Raji (cell line): ENCODE data around the gene NACAD.

Experiments used
- POLR2A ChIP-seq: IDR thresholded peaks from 2 replicates; pipeline ENCODE4 v1.6.1; 2011; ENCODE audit warnings: low read depth, low read length, control low read depth; ENCODE audit not compliant: insufficient read depth

NACAD gene

DNA sequence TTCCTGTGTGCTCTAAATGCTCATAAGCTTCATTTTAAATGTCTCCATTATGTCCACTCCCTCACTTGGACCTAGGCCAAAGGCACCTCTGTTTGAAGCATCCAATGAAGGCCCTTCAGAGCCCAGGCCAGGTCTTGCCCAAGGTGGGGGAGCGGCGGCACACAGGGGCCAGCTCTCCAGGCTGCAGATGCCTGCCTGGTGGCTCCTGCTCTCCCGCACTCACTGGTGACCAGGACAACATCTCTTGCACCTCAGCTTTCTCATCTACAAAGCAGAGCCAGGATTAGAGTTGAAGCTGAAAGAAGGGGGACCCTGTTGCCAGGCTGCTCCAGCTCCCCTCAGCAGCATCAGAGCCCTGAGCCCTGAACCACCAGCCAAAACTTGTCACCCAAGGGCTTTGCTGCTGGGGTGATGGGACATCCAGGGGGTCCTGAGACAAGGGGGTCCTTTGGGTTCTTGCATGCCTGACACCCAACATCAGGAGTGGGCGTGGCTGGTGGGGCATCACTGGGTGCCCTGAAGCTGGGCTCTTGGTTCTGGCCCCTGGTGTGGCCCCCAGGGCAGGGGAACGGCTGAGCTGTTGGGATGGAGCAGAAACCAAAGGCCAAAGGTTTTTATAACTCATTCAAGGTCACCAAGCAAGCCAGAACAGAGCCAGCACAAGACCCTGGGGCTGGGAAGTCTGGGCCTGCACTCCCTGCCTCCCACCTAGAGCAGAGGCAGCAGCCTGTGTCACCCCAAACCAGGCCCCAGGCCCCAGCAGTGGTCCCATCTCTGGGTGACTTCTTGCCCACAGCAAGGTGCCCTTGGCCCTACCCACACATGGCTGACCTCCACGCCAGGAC is 1.2 kb downstream of the NACAD start:
- no peak for TF ChIP-seq POLR2A

DNA sequence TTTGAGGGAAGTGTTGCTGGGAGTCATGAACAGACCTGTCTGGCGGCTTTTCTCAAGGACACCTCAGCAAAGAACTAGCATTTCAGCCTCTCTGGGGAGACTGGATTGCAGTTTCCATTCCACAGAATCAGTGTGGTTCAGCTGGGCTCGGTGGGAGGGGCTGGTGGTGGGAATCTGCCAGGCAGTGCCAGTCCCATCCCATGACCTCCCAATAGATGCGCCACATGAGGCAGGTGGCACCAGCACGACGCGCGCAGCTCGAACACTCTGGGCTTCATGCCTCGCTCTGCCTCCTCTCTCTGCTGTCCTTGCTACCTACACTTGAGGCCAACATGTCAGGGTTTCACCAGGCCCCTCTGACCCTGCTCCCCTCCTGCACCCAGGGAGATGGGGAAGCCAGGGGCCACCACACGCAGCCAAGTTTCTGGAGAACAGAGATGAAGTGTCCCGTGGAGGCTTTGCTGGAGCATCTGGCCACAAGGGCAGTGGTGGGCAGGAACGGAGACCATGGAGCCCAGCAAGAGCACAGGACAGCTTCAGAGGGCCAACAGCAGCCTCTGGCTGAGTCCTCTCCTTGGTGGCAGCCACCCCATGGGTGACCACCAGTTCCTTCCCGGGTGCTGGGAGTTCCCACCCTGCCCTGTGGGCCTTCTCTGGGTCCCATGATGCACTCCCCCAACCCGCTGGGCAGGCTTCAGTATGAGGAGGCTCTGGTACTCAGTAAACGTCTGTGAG is 2.3 kb downstream of the NACAD start:
- TF ChIP-seq POLR2A, result no peak

DNA sequence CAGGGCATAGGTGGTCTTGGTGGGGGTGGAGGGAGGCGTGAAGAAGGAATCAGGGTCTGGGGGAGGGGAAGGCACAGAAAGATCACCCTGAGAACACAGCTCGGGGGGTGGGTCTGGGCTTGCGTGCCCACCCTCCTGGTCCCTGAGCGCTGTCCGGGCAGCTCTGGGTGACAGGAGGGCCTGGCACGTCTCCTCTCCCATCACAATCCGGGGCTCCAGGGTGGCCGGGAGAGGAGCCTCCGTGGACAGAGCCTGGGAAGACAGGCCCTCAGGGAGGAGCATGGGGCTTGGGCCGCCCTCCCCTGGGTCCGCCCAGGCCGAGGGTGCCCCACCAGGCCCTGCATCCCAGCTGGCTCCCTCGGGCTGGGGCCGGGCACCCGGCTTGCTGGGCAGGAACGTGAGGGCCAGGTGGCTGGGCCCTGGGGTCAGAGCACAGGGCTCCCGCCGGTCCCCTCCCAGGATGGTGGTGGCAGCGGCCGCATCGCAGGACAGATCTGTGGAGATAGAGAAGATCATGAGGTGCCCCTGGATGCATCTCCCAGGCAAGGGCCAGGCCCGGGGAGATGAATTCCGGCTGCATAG is 3.1 kb downstream of the NACAD start:
- no peak for TF ChIP-seq POLR2A

DNA sequence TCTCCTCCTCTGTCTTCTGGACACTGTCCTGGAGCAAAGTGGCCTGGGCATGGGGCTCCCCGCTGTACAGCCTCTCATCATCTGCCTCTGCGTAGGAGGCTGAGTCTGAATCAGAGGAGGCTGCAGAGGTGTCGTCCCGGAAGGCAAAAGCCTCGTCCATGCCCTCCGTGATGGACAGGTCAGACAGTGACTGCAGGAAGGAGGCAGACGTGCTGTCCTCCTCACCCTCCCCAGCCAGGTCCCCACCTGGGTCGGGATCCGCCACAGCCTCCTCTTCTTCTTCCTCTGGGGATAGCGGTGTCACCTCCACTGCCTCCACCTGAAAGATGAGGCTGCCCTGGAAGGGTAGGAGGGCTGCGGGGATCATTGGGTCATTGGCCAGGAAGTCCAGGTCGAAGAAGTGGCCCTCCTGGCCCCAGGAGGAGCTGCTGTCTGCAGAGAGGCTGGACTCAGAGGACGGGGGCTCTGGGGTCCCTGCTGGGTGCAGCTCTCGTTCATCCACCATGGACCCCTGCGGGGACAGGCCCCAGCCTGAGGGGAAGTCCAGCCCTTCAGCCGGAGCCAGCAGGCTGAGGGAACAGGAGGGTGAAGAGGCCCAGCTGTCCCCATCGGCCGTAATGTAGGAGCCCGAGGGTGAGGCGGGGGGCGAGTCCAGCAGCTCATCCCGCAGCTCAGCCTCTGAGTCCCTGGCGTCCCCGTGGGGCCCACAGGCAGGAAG is 3.7 kb downstream of the NACAD start:
- no peak for TF ChIP-seq POLR2A

DNA sequence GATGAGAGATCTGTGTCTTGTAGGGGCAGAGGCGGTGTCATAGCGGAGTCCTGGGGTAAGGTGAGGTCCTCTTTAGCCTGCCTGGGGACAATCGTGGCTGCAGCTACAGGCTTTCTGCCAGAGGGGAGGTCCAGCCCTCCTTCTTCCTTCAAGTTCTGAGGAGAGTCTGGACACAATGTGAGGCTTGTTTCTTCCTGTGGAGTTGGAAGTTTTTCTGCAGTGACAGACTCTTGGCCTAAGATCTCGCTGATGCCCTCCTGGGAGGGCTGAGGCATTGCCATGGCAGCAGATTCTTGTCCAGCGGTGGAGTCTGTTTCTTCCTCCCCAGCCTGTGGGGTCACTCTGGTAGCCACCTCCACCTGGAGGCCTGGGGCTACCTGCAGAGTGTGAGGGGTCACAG is 4.4 kb downstream of the NACAD start:
- TF ChIP-seq POLR2A, result no peak

DNA sequence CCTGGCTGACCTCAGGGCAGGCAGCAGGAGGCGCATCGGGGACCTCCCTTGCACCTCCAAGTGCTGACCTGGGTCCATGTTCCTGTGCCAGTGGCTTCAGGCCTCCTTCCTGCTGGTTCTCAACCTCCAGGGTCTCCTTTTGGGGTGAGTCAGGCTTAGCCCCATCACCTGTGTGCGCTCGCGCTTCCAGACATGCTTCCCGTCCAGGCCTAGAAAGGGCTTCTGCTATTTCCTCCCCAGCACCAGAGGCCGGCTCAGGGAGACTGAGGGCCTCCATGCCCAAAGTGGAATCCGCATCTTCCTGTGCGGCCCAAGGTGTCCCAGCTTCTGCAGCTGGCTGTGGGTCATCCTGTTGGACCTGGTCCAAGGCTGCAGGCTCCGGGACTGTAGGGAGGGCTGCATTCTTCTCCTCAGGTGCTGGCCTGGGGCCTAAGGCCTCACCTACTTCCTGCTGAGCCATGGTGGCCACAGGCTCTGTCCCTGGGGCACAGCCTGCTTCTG is 5.9 kb downstream of the NACAD start:
- no peak for TF ChIP-seq POLR2A

DNA sequence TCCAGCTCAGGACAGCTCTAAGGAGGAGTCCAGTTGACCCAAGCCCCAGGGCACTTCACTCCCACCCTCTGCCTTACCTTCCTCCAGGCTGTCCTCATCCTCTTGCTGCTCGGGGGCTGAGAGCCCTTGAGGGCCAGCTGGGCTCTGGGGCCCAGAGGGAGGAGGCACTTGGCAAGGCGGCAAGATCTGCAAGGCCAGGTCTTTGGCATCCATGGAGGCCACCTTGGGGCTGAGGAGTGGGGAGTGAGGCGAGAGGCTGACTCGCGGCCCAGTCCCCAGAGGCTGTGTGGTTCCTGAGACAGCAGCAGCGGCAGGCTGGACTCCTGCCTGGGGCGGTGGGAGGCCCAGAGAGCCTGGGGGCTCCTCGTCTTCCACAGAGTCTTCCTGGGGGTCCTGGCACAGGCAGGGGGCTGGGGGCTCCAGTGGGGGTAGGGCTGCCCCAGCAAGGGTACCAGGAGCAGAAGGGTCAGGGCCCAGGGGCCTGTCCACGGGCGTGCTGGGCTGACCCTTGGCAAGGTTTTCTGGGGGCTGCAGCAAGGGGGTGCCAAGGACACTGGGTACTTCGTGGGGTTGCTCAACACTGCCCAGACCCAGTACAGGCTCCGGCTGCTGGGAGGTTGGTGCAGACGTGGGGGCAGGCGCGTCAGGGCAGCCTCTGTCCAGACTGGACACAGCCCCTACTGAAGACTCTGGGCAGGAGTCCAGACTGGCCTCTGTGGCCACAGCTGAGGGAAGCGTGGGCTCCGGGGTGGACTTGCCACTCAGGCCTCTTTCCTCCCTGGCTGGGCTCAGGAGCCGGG is 6.5 kb downstream of the NACAD start:
- no peak for TF ChIP-seq POLR2A

DNA sequence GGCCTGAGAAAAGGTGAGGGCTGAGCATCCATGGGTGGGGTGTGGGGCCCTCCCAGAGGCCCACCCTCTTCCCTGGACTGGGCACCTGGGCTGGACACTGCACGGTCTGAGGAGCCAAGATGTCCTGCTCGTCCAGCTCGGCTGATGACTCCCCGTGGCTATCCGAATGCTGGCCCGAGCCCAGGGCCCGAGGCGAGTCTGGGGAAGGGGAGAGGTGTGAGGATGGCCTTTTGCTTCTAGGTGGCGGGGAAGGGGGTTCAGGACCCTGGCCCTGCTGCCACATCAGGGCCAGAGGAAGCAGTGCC is 7.1 kb downstream of the NACAD start:
- TF ChIP-seq POLR2A, result no peak

DNA sequence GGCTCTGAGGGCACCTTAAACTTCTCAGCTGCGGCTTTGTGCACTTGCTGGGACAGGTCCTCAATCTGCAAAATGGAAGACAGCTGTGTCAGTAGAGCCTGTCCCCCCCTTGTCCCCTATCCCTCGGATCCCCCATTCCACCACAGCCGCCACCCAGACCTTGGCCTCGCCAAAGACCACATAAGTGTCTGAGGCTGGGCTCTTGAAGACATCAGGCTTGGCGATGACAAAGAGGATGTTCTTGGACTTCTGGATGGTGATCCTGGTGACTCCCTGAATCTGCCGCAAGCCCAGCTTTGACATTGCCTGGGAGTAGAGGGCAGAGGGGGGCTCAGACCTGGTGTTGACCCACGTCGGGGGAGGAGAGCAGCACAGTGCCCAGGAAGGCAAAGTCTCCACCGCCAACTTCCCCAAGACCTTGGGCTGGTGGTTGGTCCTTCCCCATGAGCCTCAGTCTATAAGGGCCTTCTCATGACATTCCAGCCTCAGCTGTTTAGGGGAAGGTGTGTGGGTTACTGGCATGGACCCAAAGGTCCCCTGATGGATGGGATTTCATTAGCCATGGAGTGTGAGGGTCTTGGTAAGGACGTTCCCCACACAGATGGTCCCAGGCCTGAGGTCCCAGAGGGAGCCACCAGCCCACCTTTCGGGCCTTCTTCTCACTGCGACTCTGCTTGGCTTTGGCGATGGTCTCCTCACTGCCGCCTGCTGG is 7.7 kb downstream of the NACAD start:
- TF ChIP-seq POLR2A, result no peak

DNA sequence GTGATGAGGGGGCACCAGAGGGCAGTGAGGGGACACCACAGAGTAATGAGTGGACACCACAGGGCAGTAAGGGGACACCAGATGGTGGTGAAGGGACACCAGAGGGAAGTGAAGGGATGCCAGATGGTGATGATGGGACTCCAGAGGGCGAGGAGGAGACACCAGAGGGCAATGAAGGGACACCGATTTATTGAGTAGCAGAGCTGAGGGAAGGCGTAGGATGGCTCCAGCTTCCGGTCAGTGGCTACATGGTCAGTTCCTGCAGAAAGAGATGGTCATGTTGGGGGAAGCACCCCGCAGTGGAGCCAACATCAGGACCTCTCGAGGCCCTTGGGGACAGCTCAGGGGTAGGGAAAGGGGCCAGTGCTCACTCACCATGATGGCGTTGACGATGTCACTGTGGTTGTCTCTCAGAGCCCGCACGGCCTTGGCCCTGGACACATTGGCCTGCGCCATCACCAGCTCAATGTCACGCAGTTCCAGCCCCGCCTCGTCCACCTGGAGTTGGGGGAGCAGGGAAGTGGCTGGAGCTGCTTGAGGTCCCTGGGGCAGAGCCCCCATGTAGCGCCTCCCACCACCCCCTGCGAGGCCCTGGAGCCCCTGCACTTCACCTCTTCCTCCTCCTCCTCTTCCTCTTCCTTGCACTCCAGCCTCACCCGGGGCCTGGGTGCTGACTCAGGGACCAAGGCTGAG is 8.4 kb downstream of the NACAD start:
- no peak for TF ChIP-seq POLR2A

DNA sequence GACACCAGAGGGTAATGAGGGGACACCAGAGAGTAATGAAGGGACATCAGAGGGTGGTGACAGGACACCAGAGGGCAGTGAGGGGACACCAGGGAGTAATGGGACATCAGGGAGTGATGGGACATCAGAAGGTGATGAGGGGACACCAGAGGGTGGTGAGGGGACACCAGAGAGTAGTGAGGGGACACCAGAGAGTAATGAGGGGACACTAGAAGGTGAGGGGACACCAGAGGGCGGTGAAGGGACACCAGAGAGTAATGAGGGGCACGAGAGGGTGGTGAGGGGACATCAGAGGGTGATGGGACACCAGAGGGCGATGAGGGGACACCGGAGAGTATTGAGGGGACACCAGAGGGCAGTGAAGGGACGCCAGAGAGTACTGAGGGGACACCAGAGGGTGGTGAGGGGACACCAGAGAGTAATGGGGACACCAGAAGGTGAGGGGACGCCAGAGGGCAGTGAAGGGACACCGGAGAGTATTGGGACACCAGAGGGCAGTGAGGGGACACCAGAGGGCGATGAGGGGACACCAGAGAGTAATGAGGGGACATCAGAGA is 10.6 kb downstream of the NACAD start:
- no peak for TF ChIP-seq POLR2A

DNA sequence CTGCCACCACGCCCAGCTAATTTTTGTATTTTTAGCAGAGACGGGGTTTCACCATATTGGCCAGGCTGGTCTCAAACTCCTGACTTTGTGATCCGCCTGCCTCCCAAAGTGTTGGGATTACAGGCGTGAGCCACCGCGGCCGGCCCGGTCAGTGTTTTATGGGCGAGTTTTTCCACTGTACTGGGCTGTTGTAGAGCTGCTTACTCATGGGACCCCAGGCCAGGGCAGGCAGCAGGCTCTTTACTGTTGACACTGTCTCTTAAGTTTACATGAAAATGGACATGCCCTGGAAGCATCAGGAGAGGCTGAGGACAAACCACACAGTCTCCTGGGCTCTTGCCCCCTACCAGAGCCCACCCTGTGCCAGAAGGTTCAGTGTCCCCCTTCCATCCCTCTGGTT is 11.2 kb downstream of the NACAD start:
- TF ChIP-seq POLR2A, result no peak

DNA sequence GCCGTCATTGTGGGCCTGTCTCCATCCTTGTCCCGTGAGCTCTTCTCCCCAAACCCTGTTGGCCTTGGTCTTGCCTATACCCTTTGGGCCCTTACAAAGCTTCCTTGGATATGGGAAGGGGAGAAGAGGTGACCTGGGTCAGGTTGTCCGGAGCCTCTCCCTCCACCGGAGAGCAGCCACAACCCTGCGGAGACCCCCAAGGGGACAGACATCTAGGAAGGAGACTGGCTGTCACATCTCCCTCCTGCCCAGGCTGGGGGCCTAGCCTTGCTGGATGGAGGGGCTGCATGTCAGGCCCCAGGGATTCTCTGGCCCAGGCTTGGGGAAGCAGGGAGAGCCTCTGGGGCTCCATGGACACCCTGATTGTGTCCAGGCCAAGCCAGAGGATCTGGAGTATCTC is 11.8 kb downstream of the NACAD start:
- no peak for TF ChIP-seq POLR2A
